ENCODE measurements around the gene NEURL4.

- TF ChIP-seq EP300 (IDR thresholded peaks at IDR 0.05): no peak
- TF ChIP-seq, protein P1, sequence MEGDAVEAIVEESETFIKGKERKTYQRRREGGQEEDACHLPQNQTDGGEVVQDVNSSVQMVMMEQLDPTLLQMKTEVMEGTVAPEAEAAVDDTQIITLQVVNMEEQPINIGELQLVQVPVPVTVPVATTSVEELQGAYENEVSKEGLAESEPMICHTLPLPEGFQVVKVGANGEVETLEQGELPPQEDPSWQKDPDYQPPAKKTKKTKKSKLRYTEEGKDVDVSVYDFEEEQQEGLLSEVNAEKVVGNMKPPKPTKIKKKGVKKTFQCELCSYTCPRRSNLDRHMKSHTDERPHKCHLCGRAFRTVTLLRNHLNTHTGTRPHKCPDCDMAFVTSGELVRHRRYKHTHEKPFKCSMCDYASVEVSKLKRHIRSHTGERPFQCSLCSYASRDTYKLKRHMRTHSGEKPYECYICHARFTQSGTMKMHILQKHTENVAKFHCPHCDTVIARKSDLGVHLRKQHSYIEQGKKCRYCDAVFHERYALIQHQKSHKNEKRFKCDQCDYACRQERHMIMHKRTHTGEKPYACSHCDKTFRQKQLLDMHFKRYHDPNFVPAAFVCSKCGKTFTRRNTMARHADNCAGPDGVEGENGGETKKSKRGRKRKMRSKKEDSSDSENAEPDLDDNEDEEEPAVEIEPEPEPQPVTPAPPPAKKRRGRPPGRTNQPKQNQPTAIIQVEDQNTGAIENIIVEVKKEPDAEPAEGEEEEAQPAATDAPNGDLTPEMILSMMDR (IDR thresholded peaks at IDR 0.05): no peak
Measured at GRCh38 chr17:7309628-7310027, 19.5 kb downstream of the NEURL4 start.

Data from stomach (tissue), 4 donors.